HepG2 (cell line): ENCODE measurements around the gene MYLK2. TPM values are rescaled to one million over a fixed set of nuclear protein-coding genes. Genes with fewer than 3 reads are reported as not detected.

Experiments
- DR1 ChIP-seq: sonication (generic); formaldehyde crosslinking; IDR thresholded peaks from 2 replicates; pipeline ENCODE4 v1.8.0; 2021; ENCODE audit warnings: mild to moderate bottlenecking, missing genetic modification reagents, inconsistent platforms
- E2F1 ChIP-seq: sonication (generic); formaldehyde crosslinking; IDR thresholded peaks from 2 replicates; pipeline ENCODE4 v1.5.0; 2020; ENCODE audit warnings: missing genetic modification reagents
- ELF4 ChIP-seq: sonication (generic); formaldehyde crosslinking; IDR thresholded peaks from 2 replicates; pipeline ENCODE4 v1.5.0; 2020; ENCODE audit warnings: missing genetic modification reagents, mild to moderate bottlenecking, moderate library complexity, borderline replicate concordance
- JDP2 ChIP-seq: sonication (generic); formaldehyde crosslinking; IDR thresholded peaks from 2 replicates; pipeline ENCODE4 v1.8.1; 2022; ENCODE audit warnings: missing genetic modification reagents, borderline replicate concordance
- KDM1A ChIP-seq: IDR thresholded peaks from 2 replicates; pipeline ENCODE4 v1.6.1; 2016; ENCODE audit warnings: missing compliant biosample characterization
- MNT ChIP-seq: fragments of 450-650 bp; IDR thresholded peaks from 2 replicates; pipeline ENCODE4 v1.6.1; 2016
- MTF2 ChIP-seq: sonication (generic); formaldehyde crosslinking; IDR thresholded peaks from 2 replicates; pipeline ENCODE4 v1.5.0; 2020; ENCODE audit warnings: missing genetic modification reagents, borderline replicate concordance
- NFYB ChIP-seq: sonication (generic); formaldehyde crosslinking; IDR thresholded peaks from 2 replicates; pipeline ENCODE4 v1.4.0; 2020; ENCODE audit warnings: missing genetic modification reagents
- PAWR ChIP-seq: sonication (generic); formaldehyde crosslinking; IDR thresholded peaks from 2 replicates; pipeline ENCODE4 v1.4.0; 2020; ENCODE audit warnings: missing genetic modification reagents, mild to moderate bottlenecking, borderline replicate concordance
- TFE3 ChIP-seq: IDR thresholded peaks from 2 replicates; pipeline ENCODE4 v1.6.1; 2016
- U2AF2 ChIP-seq: fragments of 200-400 bp; formaldehyde crosslinking; IDR thresholded peaks from 2 replicates; pipeline ENCODE4 v1.6.1; 2017; ENCODE audit warnings: low read depth, mild to moderate bottlenecking, low read length
- YY1 ChIP-seq: IDR thresholded peaks from 2 replicates; pipeline ENCODE4 v1.6.1; 2011; ENCODE audit warnings: low read length, low read depth, moderate library complexity, mild to moderate bottlenecking; ENCODE audit not compliant: insufficient read depth, insufficient replicate concordance
- ZMYM3 ChIP-seq: sonication (generic); formaldehyde crosslinking; IDR thresholded peaks from 2 replicates; pipeline ENCODE4 v1.5.1; 2020; ENCODE audit warnings: mild to moderate bottlenecking, missing genetic modification reagents
- ZNF329 ChIP-seq: sonication (generic); formaldehyde crosslinking; IDR thresholded peaks from 2 replicates; pipeline ENCODE4 v1.9.0; 2021; ENCODE audit warnings: low read depth, mild to moderate bottlenecking, missing genetic modification reagents
- polyA plus RNA-seq, 8 experiments: library from polyadenylated mRNA; depleted of rRNA in 3 of 8; stranded (reverse) in 7 of 8; unstranded in 1 of 8; fragments of >200 nt; fragmentation: Illumina TruSeq in 4 of 8; extraction: Trizol in 4 of 8; gene quantifications; 2 replicates each; pipeline versions ENCODE4 v1.2.1 to v1.2.3, GENCODE V29; 2011 to 2016; ENCODE audit warnings: low read depth in 4 of 8, missing spikeins in 1 of 8, mixed read lengths in 1 of 8; ENCODE audit not compliant: insufficient read depth in 1 of 8
- total RNA-seq, 5 experiments: library from RNA; depleted of rRNA; stranded (reverse); fragments of >200 nt; fragmentation: Illumina TruSeq; extraction: Trizol; gene quantifications; 2 replicates each; pipeline ENCODE4 v1.2.3, GENCODE V29; 2016; ENCODE audit warnings: low read depth in 1 of 5
- TF ChIP-seq, protein P1 (sequence below), 2 experiments: sonication (generic) in 1 of 2; formaldehyde crosslinking in 1 of 2; IDR thresholded peaks; 2 replicates each; pipeline versions ENCODE4 v1.6.1 to v1.9.0; 2014 to 2022; ENCODE audit warnings: antibody characterized with exemption in 1 of 2, borderline replicate concordance in 1 of 2, inconsistent platforms in 1 of 2, low read depth in 1 of 2, missing genetic modification reagents in 1 of 2

Gene MYLK2
- total and polyA plus RNA-seq, 2 of the 13 experiments (the other 11 are each of a cell fraction or from before 2014, with no cell fraction given), result 0.27 TPM; not detected in 1

GRCh38 chr20:31839782-31840487 is 20.8 kb downstream of the MYLK2 start (continued):
- TF ChIP-seq PAWR (CRISPR knock-in tag) (no peak), MNT (no peak), TFE3 (CRISPR knock-in tag) (no peak), DR1 (CRISPR knock-in tag) (no peak), ZNF329 (CRISPR knock-in tag) (no peak), NFYB (CRISPR knock-in tag) (no peak), KDM1A (CRISPR knock-in tag) (0 out of 2 replicates have a peak, but pooled peaks have one; percentile 12), U2AF2 (no peak), ZMYM3 (CRISPR knock-in tag) (peak; percentile 67), E2F1 (CRISPR knock-in tag) (no peak), YY1 (no peak), JDP2 (no peak), MTF2 (CRISPR knock-in tag) (no peak), ELF4 (no peak)
- TF ChIP-seq, protein P1, sequence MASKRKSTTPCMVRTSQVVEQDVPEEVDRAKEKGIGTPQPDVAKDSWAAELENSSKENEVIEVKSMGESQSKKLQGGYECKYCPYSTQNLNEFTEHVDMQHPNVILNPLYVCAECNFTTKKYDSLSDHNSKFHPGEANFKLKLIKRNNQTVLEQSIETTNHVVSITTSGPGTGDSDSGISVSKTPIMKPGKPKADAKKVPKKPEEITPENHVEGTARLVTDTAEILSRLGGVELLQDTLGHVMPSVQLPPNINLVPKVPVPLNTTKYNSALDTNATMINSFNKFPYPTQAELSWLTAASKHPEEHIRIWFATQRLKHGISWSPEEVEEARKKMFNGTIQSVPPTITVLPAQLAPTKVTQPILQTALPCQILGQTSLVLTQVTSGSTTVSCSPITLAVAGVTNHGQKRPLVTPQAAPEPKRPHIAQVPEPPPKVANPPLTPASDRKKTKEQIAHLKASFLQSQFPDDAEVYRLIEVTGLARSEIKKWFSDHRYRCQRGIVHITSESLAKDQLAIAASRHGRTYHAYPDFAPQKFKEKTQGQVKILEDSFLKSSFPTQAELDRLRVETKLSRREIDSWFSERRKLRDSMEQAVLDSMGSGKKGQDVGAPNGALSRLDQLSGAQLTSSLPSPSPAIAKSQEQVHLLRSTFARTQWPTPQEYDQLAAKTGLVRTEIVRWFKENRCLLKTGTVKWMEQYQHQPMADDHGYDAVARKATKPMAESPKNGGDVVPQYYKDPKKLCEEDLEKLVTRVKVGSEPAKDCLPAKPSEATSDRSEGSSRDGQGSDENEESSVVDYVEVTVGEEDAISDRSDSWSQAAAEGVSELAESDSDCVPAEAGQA (IDR thresholded peaks at IDR 0.05; ENCODE audit: low read depth), result no peak
- TF ChIP-seq, protein P1 (CRISPR knock-in tag; IDR thresholded peaks at IDR 0.05; ENCODE audit: borderline replicate concordance), result no peak
